Rectal smooth muscle tissue (tissue), 1 donor: ENCODE data around the gene ZNF682.
"Not testable (repeated sequence)": the region's sequence is repeated elsewhere in the genome, so short reads cannot be mapped to it uniquely, and the experiment has no call there.

ENCODE experiments used
- H3K27ac ChIP-seq: one replicate; pipeline ENCODE4 v1.7.0; 2013; ENCODE audit warnings: low read depth, low read length, inconsistent platforms
- H3K27me3 ChIP-seq: one replicate; pipeline ENCODE4 v1.7.0; 2013; ENCODE audit warnings: low read length; ENCODE audit not compliant: control insufficient read depth, insufficient read depth
- H3K36me3 ChIP-seq: one replicate; pipeline ENCODE4 v1.7.0; 2013; ENCODE audit warnings: low read length; ENCODE audit not compliant: control insufficient read depth, insufficient read depth
- H3K4me1 ChIP-seq: one replicate; pipeline ENCODE4 v1.7.0; 2013; ENCODE audit warnings: low read length; ENCODE audit not compliant: control insufficient read depth, insufficient read depth
- H3K4me3 ChIP-seq: one replicate; pipeline ENCODE4 v1.7.0; 2013; ENCODE audit warnings: low read length
- H3K9ac ChIP-seq: one replicate; pipeline ENCODE4 v1.7.0; 2013; ENCODE audit warnings: low read length

Gene ZNF682

GRCh38 chr19:20058738-20059137 is 19.4 kb upstream of the ZNF682 start:
- not testable (repeated sequence) for H3K9ac ChIP-seq, H3K27ac ChIP-seq, H3K4me3 ChIP-seq, H3K36me3 ChIP-seq, H3K4me1 ChIP-seq, H3K27me3 ChIP-seq

GRCh38 chr19:20051841-20052768 is 12.8 kb upstream of the ZNF682 start:
- H3K4me3 ChIP-seq, result peak overlapping the region; percentile 93
- H3K4me1 ChIP-seq, result no peaks in the 10 kb centered on the region
- no peaks in the 10 kb centered on the region for H3K27me3 ChIP-seq
- H3K27ac ChIP-seq, result peak overlapping the region; percentile 77
- no peaks in the 10 kb centered on the region for H3K36me3 ChIP-seq
- peak overlapping the region; percentile 53 for H3K9ac ChIP-seq

GRCh38 chr19:20045742-20046141 is 6.4 kb upstream of the ZNF682 start:
- not testable (repeated sequence) for H3K4me1 ChIP-seq, H3K9ac ChIP-seq, H3K27me3 ChIP-seq, H3K36me3 ChIP-seq, H3K27ac ChIP-seq, H3K4me3 ChIP-seq

- H3K27ac ChIP-seq, result no peak overlapping the region
- H3K4me3 ChIP-seq, result no peak overlapping the region
- no peaks in the 10 kb centered on the region for H3K27me3 ChIP-seq
- no peaks in the 10 kb centered on the region for H3K4me1 ChIP-seq
- no peaks in the 10 kb centered on the region for H3K36me3 ChIP-seq
- no peak overlapping the region for H3K9ac ChIP-seq
Measured at GRCh38 chr19:20044663-20045062, 5.4 kb upstream of the ZNF682 start.

GRCh38 chr19:20038358-20039202 is 725 bp downstream of the ZNF682 start:
- peak overlapping the region; percentile 74 for H3K27ac ChIP-seq
- H3K27me3 ChIP-seq, result no peaks in the 10 kb centered on the region
- no peaks in the 10 kb centered on the region for H3K36me3 ChIP-seq
- peak overlapping the region; percentile 63 for H3K9ac ChIP-seq
- peaks cover 3% of the 10 kb centered on the region for H3K4me1 ChIP-seq
- H3K4me3 ChIP-seq, result peak overlapping the region; percentile 96

GRCh38 chr19:20035935-20036334 is 3.4 kb downstream of the ZNF682 start:
- H3K4me3 ChIP-seq, result no peak overlapping the region
- no peaks in the 10 kb centered on the region for H3K27me3 ChIP-seq
- peaks cover 3% of the 10 kb centered on the region for H3K4me1 ChIP-seq
- H3K27ac ChIP-seq, result no peak overlapping the region
- H3K36me3 ChIP-seq, result peaks cover 2% of the 10 kb centered on the region
- no peak overlapping the region for H3K9ac ChIP-seq

GRCh38 chr19:20028611-20029010 is 10.7 kb downstream of the ZNF682 start:
- no peaks in the 10 kb centered on the region for H3K4me1 ChIP-seq
- no peak overlapping the region for H3K4me3 ChIP-seq
- peaks cover 2% of the 10 kb centered on the region for H3K36me3 ChIP-seq
- H3K27ac ChIP-seq, result no peak overlapping the region
- no peaks in the 10 kb centered on the region for H3K27me3 ChIP-seq
- H3K9ac ChIP-seq, result no peak overlapping the region

GRCh38 chr19:20005741-20006140 is 33.6 kb downstream of the ZNF682 start:
- no peak overlapping the region for H3K9ac ChIP-seq
- H3K4me1 ChIP-seq, result no peaks in the 10 kb centered on the region
- no peak overlapping the region for H3K27ac ChIP-seq
- no peaks in the 10 kb centered on the region for H3K27me3 ChIP-seq
- H3K4me3 ChIP-seq, result no peak overlapping the region
- peaks cover 4% of the 10 kb centered on the region for H3K36me3 ChIP-seq

GRCh38 chr19:19997656-19998268 is 41.5 kb downstream of the ZNF682 start:
- Histone ChIP-seq H3K4me3 (no peak overlapping the region), H3K27ac (no peak overlapping the region), H3K4me1 (no peaks in the 10 kb centered on the region), H3K36me3 (no peaks in the 10 kb centered on the region), H3K9ac (no peak overlapping the region), H3K27me3 (no peaks in the 10 kb centered on the region)

- no peak overlapping the region for H3K4me3 ChIP-seq
- no peaks in the 10 kb centered on the region for H3K36me3 ChIP-seq
- H3K4me1 ChIP-seq, result no peaks in the 10 kb centered on the region
- H3K27me3 ChIP-seq, result no peaks in the 10 kb centered on the region
- H3K9ac ChIP-seq, result no peak overlapping the region
- H3K27ac ChIP-seq, result no peak overlapping the region
Measured at GRCh38 chr19:19966862-19967261, 72.4 kb downstream of the ZNF682 start.

GRCh38 chr19:19966126-19966525 is 73.2 kb downstream of the ZNF682 start:
- H3K27ac ChIP-seq, H3K4me1 ChIP-seq, H3K27me3 ChIP-seq, H3K36me3 ChIP-seq, H3K9ac ChIP-seq, H3K4me3 ChIP-seq: not testable (repeated sequence)

- H3K36me3 ChIP-seq, result no peaks in the 10 kb centered on the region
- H3K27me3 ChIP-seq, result no peaks in the 10 kb centered on the region
- H3K9ac ChIP-seq, result no peak overlapping the region
- H3K27ac ChIP-seq, result no peak overlapping the region
- no peaks in the 10 kb centered on the region for H3K4me1 ChIP-seq
- H3K4me3 ChIP-seq, result no peak overlapping the region
Measured at GRCh38 chr19:19964416-19964815, 74.9 kb downstream of the ZNF682 start.
